HG02970 (cell line): ENCODE results near the gene PLPP4.
"Not testable (repeated sequence)": the region's sequence is repeated elsewhere in the genome, so short reads cannot be mapped to it uniquely, and the experiment has no call there.

ENCODE experiments used
- ATAC-seq: cut with Tn5 transposase; IDR thresholded peaks from one replicate; pipeline ENCODE4 v1.9.1; 2021; ENCODE audit warnings: mild to moderate bottlenecking, moderate library complexity, moderate number of reproducible peaks; ENCODE audit not compliant: unreplicated experiment, low FRiP score

PLPP4 gene

DNA sequence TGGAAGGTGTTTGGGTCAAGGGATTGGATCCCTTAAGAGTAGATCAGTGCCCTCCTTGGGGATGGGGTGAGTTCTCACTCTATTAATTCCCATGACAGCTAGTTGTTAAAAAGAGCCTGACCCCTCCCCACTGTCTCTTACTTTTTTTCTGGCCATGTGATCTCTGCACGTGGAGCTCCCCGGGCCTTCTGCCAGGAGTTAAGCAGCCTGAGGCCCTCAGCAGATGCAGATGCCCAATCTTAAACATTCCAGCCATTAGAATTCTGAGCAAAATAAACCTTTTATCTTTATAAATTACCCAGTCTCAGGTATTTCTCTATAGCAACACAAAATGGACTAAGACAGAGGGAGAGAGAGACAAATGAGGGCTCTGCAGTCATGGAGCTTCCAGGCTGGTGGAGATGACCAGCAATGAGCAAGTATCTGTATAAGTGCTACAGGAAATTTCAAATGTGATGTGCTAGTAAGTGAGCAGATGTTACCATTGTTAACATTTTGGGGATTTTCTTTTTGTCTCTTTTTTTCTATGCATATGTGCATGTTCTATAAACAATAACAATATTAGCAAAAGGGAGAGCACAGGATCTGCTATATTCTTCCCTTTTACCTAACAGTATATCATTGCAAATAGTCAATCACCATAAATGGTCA, 26.7 kb downstream of the PLPP4 start:
- no peak for ATAC-seq

GRCh38 chr10:120485946-120486345, 28.9 kb downstream of the PLPP4 start:
- ATAC-seq: no peak

GRCh38 chr10:120486671-120487205, 29.7 kb downstream of the PLPP4 start:
- ATAC-seq: no peak

DNA sequence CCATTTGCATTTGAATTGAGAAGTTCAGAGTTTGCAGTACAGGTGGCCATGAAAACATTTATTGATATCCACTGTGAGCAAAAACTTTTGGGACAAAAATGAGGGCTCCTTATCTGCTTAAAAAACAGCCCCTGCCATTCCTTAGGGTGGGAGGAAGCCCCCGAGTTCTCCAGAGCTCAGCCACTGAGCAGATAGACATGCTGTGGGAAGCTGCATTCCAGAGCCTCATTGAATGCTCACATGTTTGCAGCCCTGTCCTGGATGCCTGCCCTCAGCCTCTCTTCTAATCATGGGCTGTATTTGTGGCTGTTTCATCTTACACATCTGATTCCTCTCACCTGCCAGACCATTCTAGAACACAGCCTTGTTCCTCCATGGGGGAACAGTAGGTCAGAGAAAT, 33.3 kb downstream of the PLPP4 start:
- ATAC-seq: no peak

- ATAC-seq: no peak
These were observed 35.3 kb downstream of the PLPP4 start for GRCh38 chr10:120492346-120492745.

GRCh38 chr10:120493411-120494312, 36.6 kb downstream of the PLPP4 start:
- no peak for ATAC-seq

GRCh38 chr10:120494313-120494710, 37.3 kb downstream of the PLPP4 start:
- no peak for ATAC-seq

DNA sequence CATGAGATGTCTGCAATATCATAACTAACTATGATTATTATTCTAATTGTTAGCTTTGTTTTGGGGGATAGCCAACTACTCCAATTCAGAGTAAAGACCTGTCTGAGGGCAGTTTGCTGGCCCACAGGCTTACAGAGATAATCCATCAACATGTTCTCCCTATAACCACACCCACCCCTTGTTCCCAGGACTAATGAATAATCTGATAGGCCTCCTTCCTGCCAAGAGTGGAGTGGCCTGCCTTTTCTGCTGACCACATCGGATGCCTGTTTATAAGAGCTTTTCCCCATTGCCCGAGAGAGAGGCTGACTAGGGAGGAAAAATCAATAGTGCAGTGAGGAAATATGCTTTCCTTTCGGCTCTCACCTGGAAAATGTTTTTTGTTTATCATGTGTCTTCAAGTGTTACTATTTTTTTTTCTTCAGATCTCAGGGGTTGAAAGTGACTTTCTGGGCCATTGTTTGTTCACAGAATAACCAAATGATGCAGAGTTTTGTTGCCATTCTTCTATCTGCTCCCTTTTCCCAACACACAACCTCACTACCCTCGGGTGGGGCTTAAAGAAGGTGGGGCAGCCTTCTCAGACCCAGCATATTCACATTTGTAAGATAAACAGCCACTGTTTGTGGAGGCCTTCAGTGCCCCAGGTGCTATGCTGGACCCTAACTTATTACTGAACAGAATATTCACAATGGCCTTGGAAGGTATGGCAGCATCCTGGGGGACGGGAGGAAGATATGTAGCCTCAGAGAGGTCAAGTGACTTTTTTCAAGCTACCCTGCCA, 38.4 kb downstream of the PLPP4 start:
- ATAC-seq: no peak

DNA sequence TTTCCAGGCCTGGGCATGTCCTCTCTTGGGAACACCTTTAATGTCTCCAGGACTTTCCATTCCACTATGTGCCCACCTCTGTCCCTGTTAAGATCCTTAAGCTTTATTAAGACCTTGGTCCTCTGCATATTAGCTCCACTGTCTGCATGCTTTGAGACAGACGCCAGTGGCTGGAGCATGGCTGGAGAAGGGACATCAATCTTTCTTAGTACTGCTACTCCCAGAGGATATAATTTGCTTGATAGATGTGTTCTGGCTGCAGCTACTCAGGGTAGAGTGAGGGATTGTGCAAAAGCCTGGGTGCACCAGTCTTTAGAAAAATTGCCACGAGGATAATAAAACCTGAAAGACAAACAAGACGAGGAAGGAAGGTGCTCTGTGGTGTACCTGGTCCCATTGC, 42.9 kb downstream of the PLPP4 start:
- ATAC-seq: no peak

- ATAC-seq: no peak
These were observed 46.7 kb downstream of the PLPP4 start for GRCh38 chr10:120503689-120504088.

- not testable (repeated sequence) for ATAC-seq
These were observed 47.2 kb downstream of the PLPP4 start for GRCh38 chr10:120504227-120504626.

DNA sequence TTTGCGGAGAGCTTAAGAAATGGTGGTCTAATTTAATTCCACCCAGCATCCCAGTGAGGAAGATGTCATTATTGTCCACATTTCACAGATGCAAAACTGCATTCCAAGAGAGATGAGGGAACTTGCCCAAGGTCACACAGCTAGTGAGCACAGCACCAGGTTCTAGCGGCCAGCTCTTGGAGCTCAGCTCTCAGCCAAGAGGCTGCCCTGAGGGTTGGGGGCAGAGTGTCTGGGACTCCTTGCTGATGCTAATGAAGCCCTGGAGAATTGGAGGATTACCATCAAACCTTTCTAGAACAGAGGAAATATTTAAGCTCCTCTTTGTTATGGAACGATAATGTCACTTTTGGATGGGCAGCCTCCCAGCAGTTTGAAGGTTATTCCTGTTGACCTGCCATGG, 48.0 kb downstream of the PLPP4 start:
- no peak for ATAC-seq

DNA sequence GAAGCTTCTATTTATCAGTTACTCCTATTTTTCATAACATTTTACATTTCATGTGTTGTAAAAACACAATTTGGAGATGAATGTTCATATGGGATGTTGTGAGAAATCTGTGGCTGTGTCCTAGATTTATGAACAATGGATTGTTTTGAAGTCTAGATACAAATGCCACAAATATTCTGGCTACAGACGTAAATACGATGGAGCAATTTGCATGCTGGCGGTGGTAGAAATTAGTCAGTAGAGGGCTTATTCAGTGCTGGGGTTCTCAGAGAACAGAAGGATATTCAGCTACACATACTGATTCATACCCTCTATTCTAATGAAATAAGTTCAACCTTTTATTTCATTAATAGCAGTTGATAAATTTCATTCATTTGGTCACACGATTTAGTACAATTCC, 48.8 kb downstream of the PLPP4 start:
- ATAC-seq: no peak

DNA sequence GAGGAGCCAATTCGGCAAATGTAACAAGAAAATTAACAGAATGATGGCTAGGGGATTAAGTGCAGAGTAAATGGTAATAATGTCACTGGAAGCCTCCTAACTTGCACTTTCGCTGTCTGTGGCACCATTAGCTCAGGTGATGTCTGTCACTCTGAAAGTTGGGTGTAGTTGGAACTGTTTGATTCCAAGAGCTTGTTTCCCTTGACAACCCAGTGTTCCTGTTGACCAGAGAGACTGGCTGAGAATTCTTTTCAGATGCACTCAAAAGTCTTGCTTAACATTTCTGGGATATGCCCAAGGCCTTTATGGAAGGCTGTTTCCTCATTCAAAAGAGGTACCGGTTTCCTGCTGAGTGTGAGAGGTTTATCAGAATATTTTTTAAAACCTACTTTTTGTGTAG, 49.6 kb downstream of the PLPP4 start:
- no peak for ATAC-seq

DNA sequence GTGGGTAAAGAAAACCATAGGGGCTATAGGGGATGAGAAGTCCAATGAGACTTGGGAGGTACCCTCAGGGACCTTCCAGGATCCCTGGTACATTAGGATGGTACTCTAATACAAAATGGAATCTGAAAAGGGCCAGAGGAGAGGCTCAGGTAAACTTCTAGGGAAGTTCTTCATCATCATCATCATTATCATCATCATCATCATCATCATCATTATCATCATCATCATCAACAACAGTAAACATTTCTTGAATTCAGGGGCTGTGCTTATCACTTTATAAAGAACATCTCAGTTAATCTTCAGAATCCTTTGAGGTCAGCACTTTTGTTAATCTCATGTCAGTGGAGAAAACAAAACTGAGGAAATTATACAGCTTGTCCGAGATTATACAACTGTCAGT, 50.1 kb downstream of the PLPP4 start:
- ATAC-seq: no peak

GRCh38 chr10:120507651-120508050, 50.6 kb downstream of the PLPP4 start:
- no peak for ATAC-seq

DNA sequence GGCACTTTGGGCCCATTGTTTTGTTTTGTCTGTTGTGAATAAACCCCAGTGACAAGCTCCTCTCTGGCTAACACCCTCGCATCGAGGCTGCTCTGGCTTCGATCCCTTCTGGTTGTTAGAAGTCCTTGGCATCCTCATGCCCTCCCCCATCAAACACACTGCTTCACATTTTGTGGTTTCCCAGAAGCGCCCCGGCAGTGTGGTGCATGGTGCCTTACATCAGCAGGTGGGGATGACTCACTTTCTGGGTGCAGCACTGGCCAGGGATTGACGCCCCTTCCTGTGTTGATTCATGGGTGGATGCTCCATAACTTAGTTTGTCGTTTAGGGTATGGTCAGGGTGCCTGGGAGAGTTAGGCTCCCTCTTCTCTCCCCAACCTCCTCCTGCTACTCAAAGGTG, 51.4 kb downstream of the PLPP4 start:
- no peak for ATAC-seq

DNA sequence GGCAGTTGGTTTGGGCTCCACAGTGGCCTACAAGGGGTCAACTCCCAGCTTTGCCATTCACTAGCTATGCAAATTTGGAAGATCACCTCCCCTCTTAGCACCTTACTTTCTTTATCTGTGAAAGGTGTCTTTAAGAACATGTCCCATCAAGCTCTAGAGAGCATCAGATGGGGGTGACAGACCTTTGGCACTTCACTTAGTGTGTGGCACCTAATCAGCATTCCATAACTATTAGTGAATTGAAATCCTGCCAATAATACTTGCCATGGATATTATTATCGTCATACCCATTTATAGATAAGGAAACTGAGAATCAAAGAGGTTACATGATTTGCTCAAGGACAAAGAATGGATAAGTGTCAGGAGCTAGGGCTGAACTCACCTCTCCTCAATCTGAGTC, 51.9 kb downstream of the PLPP4 start:
- ATAC-seq: no peak

DNA sequence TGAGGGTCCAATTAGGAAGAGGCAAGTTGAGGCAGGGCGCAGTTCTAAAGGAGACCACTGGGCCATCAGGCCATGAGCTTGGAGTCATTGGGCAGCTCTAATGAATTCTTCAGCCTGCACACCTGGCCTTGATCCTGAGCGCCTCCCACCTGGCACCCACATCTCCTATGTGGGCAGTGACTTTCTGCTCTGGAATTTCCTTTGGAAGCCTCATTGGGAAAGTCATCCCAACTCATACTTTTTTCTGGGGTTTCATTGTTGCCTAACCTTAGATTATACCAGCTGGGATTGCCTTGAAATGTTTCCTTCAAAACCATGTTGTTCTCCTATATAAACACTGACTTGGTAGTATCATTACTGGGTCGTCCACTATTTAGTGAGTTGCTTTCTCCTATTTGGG, 54.1 kb downstream of the PLPP4 start:
- no peak for ATAC-seq

GRCh38 chr10:120513307-120513796, 56.3 kb downstream of the PLPP4 start:
- ATAC-seq: no peak
